Transverse colon (tissue), 4 donors: ENCODE results near the gene PPP1R9A. TPM values are rescaled to one million over a fixed set of nuclear protein-coding genes. Genes with fewer than 3 reads are reported as not detected.

Source experiments
- DNase-seq: peaks from one replicate; pipeline ENCODE4 v3.0.0-alpha.2; 2019
- H3K27ac ChIP-seq, 4 donors: fragments of 200-600 bp; sonication (generic); 2 replicates each; pipeline ENCODE4 v1.5.1; 2016 to 2018; ENCODE audit warnings: inconsistent platforms in 4 of 4
- H3K27me3 ChIP-seq: fragments of 200-600 bp; sonication (generic); 2 replicates; pipeline ENCODE4 v1.5.1; 2017; ENCODE audit warnings: inconsistent platforms
- H3K36me3 ChIP-seq, 4 donors: fragments of 200-600 bp; sonication (generic); 2 replicates each; pipeline ENCODE4 v1.5.1; 2017 to 2019; ENCODE audit warnings: inconsistent platforms in 4 of 4
- H3K4me1 ChIP-seq, 4 donors: fragments of 200-600 bp; sonication (generic); 2 replicates each; pipeline ENCODE4 v1.5.1; 2017 to 2020; ENCODE audit warnings: inconsistent platforms in 4 of 4
- H3K4me3 ChIP-seq, 4 donors: fragments of 200-600 bp; sonication (generic); 1 replicate in 1 of 4; 2 replicates in 3 of 4; pipeline versions ENCODE4 v1.5.1 to v1.6.1; 2017 to 2019; ENCODE audit warnings: inconsistent platforms in 4 of 4
- H3K9me3 ChIP-seq, 2 donors: fragments of 200-600 bp; sonication (generic); 2 replicates each; pipeline ENCODE4 v1.5.1; 2017 to 2019; ENCODE audit warnings: inconsistent platforms in 2 of 2
- CTCF ChIP-seq, 5 experiments: fragments of 200-600 bp in 3 of 5; fragments of 450-650 bp in 2 of 5; sonication (generic) in 3 of 5; IDR thresholded peaks; 1 replicate in 2 of 5; 2 replicates in 3 of 5; pipeline ENCODE4 v1.5.1; 2016 to 2017; ENCODE audit warnings: antibody characterized with exemption in 5 of 5, inconsistent platforms in 3 of 5, mild to moderate bottlenecking in 2 of 5, moderate library complexity in 1 of 5
- EP300 ChIP-seq: sonication (generic); formaldehyde crosslinking; IDR thresholded peaks from one replicate; pipeline ENCODE4 v1.6.1; 2017; ENCODE audit warnings: antibody characterized with exemption, low read depth
- POLR2A ChIP-seq: fragments of 450-650 bp; IDR thresholded peaks from one replicate; pipeline ENCODE4 v1.6.1; 2016; ENCODE audit warnings: antibody characterized with exemption, mild to moderate bottlenecking, moderate library complexity
- POLR2AphosphoS5 ChIP-seq, 3 donors: sonication (generic); formaldehyde crosslinking; IDR thresholded peaks; one replicate each; pipeline ENCODE4 v1.6.1; 2016; ENCODE audit warnings: antibody characterized with exemption in 3 of 3
- WGBS, 2 donors: methylation state at CpG; one replicate each; pipeline ENCODE4 v1.1.5; 2018; ENCODE audit warnings: low coverage in 1 of 2; 5-methylcytosine and 5-hydroxymethylcytosine counted together
- in situ Hi-C, 4 donors: fragments of 200-750 bp; cut with MboI; loops; one replicate each; pipeline versions ENCODE4 v1.15.0 to v1.15.1; 2017; ENCODE audit warnings: low sequenced_read_pairs in 3 of 4, low pct_ligation_motif_present in 1 of 4, low pct_unique_long_range_greater_than_20kb in 1 of 4
- intact Hi-C: fragments of 100-400 bp; cut with DNase I; formaldehyde crosslinking; loops from one replicate; pipeline ENCODE4 v1.15.1; 2023; ENCODE audit warnings: low total_unique reads
- total RNA-seq, 4 donors: library from RNA; depleted of rRNA; stranded (reverse); fragments of >200 nt; gene quantifications; one replicate each; pipeline ENCODE4 v1.1.0, GENCODE V29; 2016

PPP1R9A gene
- total RNA-seq: 10 to 100 TPM; 13.1 to 30.0 (median 23.2) TPM

DNA sequence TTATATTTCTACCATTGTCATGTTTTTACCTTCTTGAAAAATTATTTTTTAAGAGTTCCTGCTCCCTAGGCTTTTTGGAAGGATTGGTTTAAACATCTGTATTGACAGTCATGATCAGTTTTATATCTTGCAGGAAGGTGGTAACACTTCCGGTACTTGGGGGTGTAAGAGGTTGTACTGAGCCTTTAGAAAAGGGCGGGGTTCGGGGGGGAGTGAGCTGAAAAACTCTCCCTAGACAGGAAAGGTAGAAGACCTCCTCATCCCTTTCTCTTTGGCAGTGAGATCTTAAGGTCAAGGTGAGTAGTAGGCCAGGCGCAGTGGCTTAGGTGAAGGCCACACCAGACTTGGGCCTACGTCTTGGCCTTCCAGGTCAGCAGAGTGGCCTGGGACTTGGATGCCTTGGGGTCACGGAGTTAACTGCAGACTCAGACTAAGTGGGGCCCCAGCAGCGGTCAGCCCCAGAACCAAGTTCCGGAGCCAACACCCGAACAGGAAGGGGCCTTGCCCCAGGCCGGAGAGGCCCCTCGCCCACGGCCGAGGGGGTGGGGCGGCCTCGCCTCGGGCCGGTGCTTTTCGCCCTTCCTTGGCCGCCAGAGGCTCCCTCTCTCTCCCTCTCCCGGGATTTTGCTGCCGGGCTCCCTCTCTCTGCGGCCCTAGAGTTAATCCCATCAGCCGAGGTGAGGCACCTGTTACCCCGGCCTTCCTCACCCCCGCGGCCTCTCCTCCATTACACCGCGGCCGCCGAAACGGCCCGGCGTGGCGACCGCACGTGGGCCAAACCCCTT is at the start of gene PPP1R9A:
PPP1R9A (plus strand) TSS at position 569 of the 785 bp plus-strand sequence. CDS start 2,520 bp downstream, outside the sequence.
- H3K36me3 ChIP-seq: no peaks in the 10 kb centered on the region
- peak; percentile 61 for DNase-seq
- in situ Hi-C loops (no loop called here), intact Hi-C loops (no loop called here)
- peak within 1 kb of the TSS; percentile 61 to 64 (median 63) for H3K4me3 ChIP-seq
- H3K4me1 ChIP-seq: peaks cover 0 to 13% (median 2%) of the 10 kb centered on the region in 4 donors
- H3K27me3 ChIP-seq: peaks cover 3% of the 10 kb centered on the region
- no peaks in the 10 kb centered on the region for H3K9me3 ChIP-seq
- WGBS, 2 donors: 22 to 74% methylated on average over 3 to 20 of the region's 36 CpGs
- TF ChIP-seq EP300 (no peak), CTCF (IDR thresholded peaks at IDR 0.05) (peak; percentile 23 to 43 (median 36)), POLR2A (peak; percentile 13), POLR2AphosphoS5 (IDR thresholded peaks at IDR 0.05) (no peak)
- H3K27ac ChIP-seq: peak within 1 kb of the TSS; percentile 79 to 91 (median 84)

- Histone ChIP-seq H3K4me3 (no peak overlapping the region), H3K36me3 (no peaks in the 10 kb centered on the region), H3K27me3 (no peaks in the 10 kb centered on the region), H3K27ac (no peak overlapping the region), H3K4me1 (no peaks in the 10 kb centered on the region), H3K9me3 (no peaks in the 10 kb centered on the region)
- in situ Hi-C loops: no loop called here
- intact Hi-C loops: no loop called here
- no peak for DNase-seq
- no peak for TF ChIP-seq CTCF (IDR thresholded peaks at IDR 0.05)
- no peak for TF ChIP-seq POLR2AphosphoS5 (IDR thresholded peaks at IDR 0.05)
- no peak for TF ChIP-seq EP300
- no peak for TF ChIP-seq POLR2A
These were observed 36.3 kb upstream of the PPP1R9A start for GRCh38 chr7:94871132-94871531.

DNA sequence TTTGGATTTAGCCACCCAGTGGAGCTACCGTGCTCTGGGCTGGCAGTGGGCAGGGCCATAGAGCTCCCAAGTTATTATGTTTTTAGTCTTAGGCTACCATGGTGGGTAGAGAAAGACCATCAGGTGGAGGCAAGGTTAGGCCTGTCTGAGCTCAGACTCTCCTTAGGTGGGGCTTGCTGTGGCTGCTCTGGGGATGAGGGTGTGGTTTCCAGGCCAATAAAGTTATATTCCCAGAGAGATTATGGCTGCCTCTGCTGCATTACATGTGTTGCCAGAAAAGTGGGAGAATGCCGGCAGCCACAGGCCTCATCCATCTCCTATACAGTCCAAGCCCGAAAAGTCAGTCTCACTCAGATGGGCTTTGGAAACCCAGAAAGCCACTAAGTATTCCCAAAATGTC is 34.2 kb upstream of the PPP1R9A start:
- 84 to 86% methylated on average over 1 to 3 of the region's 3 CpGs for WGBS, 2 donors
- DNase-seq: no peak
- in situ Hi-C loops: no loop called here
- intact Hi-C loops: no loop called here
- H3K27me3 ChIP-seq: no peaks in the 10 kb centered on the region
- no peak overlapping the region for H3K27ac ChIP-seq
- TF ChIP-seq POLR2AphosphoS5 (IDR thresholded peaks at IDR 0.05) (no peak), CTCF (IDR thresholded peaks at IDR 0.05) (no peak), POLR2A (no peak), EP300 (no peak)
- H3K4me1 ChIP-seq: no peaks in the 10 kb centered on the region
- no peak overlapping the region for H3K4me3 ChIP-seq
- peaks cover 4 to 9% of the 10 kb centered on the region in 2 donors for H3K9me3 ChIP-seq
- H3K36me3 ChIP-seq: no peaks in the 10 kb centered on the region

- TF ChIP-seq POLR2AphosphoS5 (IDR thresholded peaks at IDR 0.05) (no peak), CTCF (IDR thresholded peaks at IDR 0.05) (no peak), POLR2A (no peak), EP300 (no peak)
- Histone ChIP-seq H3K4me1 (no peaks in the 10 kb centered on the region), H3K4me3 (no peak overlapping the region), H3K36me3 (no peaks in the 10 kb centered on the region), H3K27ac (no peak overlapping the region), H3K27me3 (no peaks in the 10 kb centered on the region), H3K9me3 (peaks cover 4 to 14% of the 10 kb centered on the region in 2 donors)
- DNase-seq: no peak
- intact Hi-C loops: no loop called here
- in situ Hi-C loops: no loop called here
- 73 to 86% methylated on average over 5 of the region's 5 CpGs for WGBS, 2 donors
These were observed 33.2 kb upstream of the PPP1R9A start for GRCh38 chr7:94874036-94874785.
